Skeletal muscle cell (primary cell): Measurements from ENCODE around the gene KCNAB3.

ENCODE experiments used
- DNase-seq: peaks from one replicate; pipeline ENCODE4 v3.0.0-alpha.2; 2010; ENCODE audit warnings: low read depth
- H3K4me3 ChIP-seq: 2 replicates; pipeline ENCODE4 v1.5.1; 2011; ENCODE audit warnings: low read depth, mild to moderate bottlenecking, control low read depth, low read length, moderate library complexity

The KCNAB3 gene

GRCh38 chr17:7944326-7944725, 14.7 kb upstream of the KCNAB3 start:
- no peak overlapping the region for H3K4me3 ChIP-seq
- DNase-seq, result no peak

GRCh38 chr17:7943291-7943690, 13.6 kb upstream of the KCNAB3 start:
- DNase-seq, result no peak
- no peak overlapping the region for H3K4me3 ChIP-seq

- DNase-seq, result no peak
- H3K4me3 ChIP-seq, result no peak overlapping the region
These were observed 11.1 kb upstream of the KCNAB3 start for GRCh38 chr17:7940743-7941142.

DNA sequence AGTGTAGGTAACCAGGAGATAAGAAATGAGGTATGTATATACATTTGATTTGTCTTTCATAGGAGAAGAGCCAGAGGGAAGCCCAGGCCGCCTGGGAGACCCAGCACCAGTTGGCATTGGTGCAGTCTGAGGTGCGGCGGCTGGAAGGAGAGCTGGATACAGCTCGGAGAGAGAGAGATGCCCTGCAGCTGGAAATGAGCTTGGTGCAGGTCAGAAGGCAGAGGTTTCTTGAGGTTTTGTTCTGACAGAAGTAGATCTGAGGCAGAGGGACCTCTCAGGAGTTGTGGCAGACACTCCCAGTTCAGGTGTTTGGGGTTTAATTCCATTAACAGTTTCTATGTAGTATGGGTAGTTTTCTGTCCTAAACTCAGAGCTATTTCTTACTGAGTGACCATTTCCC, 10.4 kb upstream of the KCNAB3 start:
- DNase-seq, result no peak
- no peak overlapping the region for H3K4me3 ChIP-seq

DNA sequence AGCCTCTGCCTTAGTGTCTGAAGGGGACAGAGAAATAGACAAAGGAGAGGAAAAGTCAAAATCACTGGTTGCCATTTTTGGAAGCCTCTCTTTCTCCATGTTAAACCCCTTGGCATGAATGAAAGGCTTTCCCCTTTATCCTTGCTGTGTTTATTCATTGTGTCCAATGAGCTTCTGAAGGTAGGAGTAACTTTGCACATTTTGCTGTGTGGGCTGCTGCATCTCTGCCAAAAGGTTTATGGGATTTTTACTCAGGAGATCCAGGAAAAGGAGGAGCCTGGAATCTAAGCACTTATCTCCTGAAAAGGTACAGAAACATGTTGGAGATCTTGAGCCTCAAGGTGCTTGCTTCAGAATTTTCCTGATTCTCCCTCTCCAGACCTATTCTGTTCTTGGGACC, 6.2 kb upstream of the KCNAB3 start:
- no peak for DNase-seq

DNA sequence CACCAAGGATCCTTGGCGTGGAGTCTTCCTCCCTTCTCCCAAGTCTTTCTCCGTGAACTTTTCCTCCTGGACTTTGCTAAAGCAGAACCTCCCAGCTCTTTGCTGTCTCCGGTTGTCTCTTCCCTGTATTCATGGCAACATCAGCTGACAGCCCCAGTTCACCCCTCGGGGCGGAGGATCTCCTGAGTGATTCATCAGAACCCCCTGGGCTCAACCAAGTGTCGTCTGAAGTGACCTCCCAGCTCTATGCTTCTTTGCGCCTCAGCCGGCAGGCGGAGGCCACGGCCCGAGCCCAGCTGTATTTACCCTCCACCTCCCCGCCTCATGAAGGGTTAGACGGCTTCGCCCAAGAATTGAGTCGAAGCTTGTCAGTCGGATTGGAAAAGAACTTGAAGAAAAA, 3.3 kb upstream of the KCNAB3 start:
- DNase-seq, result peak; percentile 23
- peak overlapping the region; percentile 96 for H3K4me3 ChIP-seq

More for the DNA sequence above, 6.2 kb upstream of the KCNAB3 start:
- no peak overlapping the region for H3K4me3 ChIP-seq

DNA sequence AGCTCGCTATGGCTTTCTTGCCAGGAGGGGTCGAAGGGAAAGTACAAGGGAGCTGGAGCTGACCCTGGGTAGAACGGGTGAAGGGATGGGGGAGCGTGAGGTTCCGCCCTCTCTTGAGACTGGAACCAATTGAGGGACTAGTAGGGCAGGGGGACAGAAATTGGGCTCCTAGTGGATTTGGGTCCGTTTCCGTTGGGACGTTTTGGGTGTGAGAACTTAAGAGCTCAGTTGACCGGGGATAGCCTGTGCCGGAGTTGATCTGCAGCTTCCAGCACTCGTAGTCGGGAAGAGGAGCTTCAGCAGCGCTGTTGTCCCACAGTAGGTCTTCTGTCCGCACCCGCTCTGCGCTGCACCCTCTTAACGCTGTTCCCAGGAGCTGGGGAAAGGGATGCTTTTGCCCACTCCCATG, 2.8 kb upstream of the KCNAB3 start:
- DNase-seq, result no peak
- peak overlapping the region; percentile 96 for H3K4me3 ChIP-seq

GRCh38 chr17:7931709-7932482, 2.2 kb upstream of the KCNAB3 start, which contains the start of the genes CNTROB and TRAPPC1:
TSS of gene CNTROB (plus strand) at chr17:7932206. CDS start at chr17:7933080, 874 bp downstream.
TSS of gene TRAPPC1 (minus strand) at chr17:7931946. CDS start at chr17:7931829, 117 bp downstream.
- H3K4me3 ChIP-seq, result peak within 1 kb of the TSS; percentile 96
- peak; percentile 93 for DNase-seq

GRCh38 chr17:7930841-7931631, 1.4 kb upstream of the KCNAB3 start:
- H3K4me3 ChIP-seq, result peak overlapping the region; percentile 96
- DNase-seq, result no peak

- H3K4me3 ChIP-seq, result no peak overlapping the region
- no peak for DNase-seq
These were observed 2.1 kb downstream of the KCNAB3 start for GRCh38 chr17:7927596-7927995.

DNA sequence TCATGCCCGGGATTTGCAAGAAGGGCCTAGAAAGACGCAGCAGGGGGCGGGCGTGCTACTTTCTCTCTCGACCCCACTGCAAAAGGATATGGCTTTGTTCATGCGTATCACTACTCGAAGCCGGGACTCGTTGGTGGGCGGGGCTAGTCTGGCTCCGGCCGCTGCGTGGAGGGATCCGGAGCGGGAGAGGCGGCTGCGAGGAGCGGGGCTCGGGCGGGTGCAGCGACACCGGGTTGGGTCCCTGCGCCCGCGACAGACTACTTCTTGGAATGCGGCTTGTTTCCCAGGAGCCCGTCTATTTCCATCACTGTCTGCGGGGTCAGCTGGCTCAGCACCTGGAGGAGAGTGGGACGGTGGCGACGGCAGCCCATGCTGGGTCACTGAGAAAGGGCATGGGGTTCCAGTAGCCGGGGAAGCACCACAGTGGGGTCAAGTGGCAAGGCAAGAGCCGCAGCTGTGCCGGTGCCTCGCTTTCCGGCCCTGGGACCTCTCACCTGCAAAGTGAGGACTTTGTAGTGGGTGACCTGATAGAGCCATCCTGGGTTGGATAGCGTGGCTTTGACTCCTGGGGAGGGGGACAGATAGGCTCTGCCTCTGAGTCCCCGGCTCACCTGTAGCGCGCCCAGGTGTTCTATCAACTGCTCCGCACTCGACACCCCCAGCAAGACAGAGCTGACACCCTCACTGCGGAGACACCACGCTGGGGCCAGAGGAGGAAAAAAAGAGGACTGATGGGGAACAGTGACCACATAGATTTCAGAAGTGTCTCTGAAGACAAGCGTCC, 6.6 kb downstream of the KCNAB3 start:
- peak; percentile 36 for DNase-seq

DNA sequence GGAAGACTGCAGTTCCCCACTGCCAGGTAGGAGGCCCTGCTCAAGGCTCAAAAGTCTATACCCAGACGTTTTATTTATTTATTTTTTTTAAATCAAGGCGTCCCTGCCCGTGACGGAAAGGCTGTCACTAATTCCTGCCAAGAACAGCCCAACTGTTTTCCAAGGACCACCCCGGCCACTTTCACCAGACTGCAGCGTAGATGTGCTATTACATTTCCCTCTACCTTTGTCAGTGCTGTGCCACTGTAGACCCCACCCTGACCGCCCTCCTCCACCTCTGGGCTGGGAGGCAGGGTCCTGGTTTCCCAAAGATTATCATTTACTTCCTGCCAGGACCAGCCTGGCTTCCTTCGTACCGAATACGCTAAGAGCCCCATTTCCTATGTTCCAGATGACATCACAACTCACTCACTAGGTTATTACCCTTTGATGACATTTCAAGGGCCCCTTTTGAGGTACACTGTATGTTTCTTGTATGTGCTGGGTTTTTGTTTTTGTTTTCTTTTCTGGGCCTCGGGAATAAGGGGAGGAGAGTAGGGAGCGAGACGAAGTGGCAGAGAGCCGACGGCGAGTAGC, 7.3 kb downstream of the KCNAB3 start:
- H3K4me3 ChIP-seq, result peak overlapping the region; percentile 44

More for the DNA sequence above, 6.6 kb downstream of the KCNAB3 start:
- peak overlapping the region; percentile 44 for H3K4me3 ChIP-seq

GRCh38 chr17:7916808-7917207, 12.8 kb downstream of the KCNAB3 start:
- DNase-seq, result no peak
- H3K4me3 ChIP-seq, result peak overlapping the region; percentile 67

More for the DNA sequence above, 7.3 kb downstream of the KCNAB3 start:
- no peak for DNase-seq

- peak overlapping the region; percentile 67 for H3K4me3 ChIP-seq
- no peak for DNase-seq
These were observed 13.3 kb downstream of the KCNAB3 start for GRCh38 chr17:7916385-7916682.

DNA sequence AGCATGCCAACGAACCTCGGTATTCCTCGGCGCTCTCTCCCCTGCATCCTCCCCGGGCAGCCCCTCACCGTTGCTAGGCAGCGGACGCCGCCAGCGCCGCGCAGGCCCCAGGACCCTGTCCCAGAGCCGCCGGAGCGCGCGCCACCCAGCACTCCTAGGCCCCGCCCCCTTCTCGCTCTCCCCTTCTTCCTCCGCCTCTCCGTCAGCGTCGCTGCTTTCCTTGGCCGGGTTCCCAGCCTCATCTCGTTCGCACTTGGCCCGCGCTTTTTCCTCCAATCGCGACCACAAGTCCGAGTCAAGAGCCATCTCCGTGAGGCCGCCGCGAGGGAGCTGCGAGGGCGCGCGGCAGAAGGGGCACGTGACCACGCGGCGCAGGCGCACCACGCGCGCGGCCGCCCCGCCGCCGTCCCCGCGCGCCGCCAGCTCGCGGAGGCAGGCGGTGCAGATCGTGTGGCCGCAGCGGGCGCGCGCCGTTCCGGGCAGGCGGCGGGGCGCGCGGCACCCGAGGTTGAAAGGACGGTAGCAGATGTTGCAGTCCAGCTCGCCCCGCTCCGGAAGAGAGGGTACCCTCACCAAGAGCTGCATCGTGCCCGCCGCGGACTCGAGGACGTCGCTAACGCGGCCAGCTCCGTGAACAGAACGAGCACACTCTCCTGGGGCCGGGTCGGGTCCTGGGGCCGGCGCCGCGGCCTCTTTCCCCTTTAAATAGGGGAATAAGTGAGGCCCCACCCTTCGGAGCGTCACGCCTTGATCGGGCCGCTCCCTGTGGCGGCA, 13.9 kb downstream of the KCNAB3 start, which contains the start of gene RNF227:
TSS of gene RNF227 (minus strand) at position 679 of the 774 bp plus-strand sequence. CDS start at position 585, 94 bp downstream.
- H3K4me3 ChIP-seq, result peak within 1 kb of the TSS; percentile 67
- peak; percentile 91 for DNase-seq

DNA sequence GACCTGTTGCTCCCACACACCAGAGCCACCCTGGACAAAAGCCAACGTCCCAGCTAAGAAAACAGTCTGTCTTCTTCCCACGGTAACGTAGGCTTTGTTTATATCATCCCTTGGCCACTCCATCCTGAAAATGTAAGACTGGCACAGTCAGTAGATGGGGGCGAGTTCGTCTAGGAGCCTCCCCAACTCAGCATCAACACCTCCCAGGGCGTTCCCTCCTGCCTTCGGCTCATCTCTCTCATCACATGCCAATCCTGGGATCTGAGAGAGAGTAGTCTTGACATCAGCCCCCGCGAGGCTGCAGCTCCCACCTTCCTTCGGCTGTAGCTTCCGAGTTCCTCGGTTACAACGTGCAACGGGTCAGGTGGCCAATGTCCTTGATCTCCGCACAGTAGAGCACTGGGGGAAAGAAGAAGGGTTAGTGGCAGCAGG, 14.5 kb downstream of the KCNAB3 start:
- DNase-seq, result peak; percentile 27
- H3K4me3 ChIP-seq, result peak overlapping the region; percentile 67

- no peak for DNase-seq
- H3K4me3 ChIP-seq, result no peak overlapping the region
These were observed 16.6 kb downstream of the KCNAB3 start for GRCh38 chr17:7912927-7913524.

DNA sequence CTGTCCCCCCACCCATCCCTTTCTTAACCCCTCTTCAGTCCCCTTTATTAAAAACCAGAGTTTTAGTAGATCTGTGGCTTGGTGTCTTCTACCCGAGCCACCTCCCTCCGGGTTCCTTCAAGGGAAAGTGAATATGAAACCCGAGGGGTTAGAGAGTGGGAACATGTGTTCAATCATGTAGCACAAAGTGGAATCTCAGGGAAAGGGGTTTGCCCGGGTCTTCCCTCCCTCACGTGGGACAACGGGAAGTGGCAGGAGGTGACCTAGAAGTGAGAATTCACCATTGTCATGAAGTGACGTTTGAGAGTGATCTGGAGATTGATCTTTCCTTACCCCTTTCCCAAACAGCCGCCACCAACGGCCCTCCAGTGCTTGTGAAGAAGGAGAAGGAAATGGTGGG, 18.5 kb downstream of the KCNAB3 start:
- DNase-seq, result no peak
- no peak overlapping the region for H3K4me3 ChIP-seq
